GM19193 (cell line): ENCODE measurements around the gene SH3PXD2A.

Source experiments
- POLR2A ChIP-seq: IDR thresholded peaks from 4 replicates; pipeline ENCODE4 v1.6.1; 2011; ENCODE audit not compliant: insufficient read depth, insufficient read length; ENCODE audit errors: extremely low read depth

Gene SH3PXD2A

GRCh38 chr10:103855424-103855823, at the start of gene SH3PXD2A:
SH3PXD2A (minus strand) TSS chr10:103855576; CDS start chr10:103855266, 310 bp downstream.
- no peak for TF ChIP-seq POLR2A

- TF ChIP-seq POLR2A, result no peak
These were observed 45.9 kb upstream of the SH3PXD2A start for GRCh38 chr10:103901299-103901698.

GRCh38 chr10:103899312-103899711, 43.9 kb upstream of the SH3PXD2A start:
- TF ChIP-seq POLR2A, result no peak

DNA sequence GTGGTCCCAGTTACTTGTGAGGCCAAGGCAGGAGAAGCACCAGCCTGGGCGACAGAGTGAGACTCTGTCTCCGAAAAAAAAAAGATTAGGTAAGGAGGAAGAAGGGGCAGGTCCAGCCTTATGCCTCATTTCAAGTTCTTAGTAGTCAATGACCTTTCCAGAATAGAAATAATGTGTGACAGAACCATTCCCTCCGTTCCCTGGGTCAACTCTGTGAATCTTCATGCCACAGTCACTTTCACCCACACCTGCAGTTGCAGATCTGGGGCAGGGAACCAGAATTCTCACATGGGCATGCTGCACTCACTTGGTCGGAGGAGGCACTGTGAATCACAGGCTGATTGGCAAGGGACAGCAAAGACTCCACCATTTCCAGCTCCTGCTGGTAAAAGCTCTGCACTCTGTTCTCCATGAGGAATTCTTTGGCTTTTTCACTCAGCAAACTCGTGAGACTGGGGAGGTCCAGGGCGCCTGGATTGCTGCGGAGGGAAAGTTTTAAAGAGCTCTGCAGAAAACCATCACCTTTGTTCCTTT, 41.9 kb upstream of the SH3PXD2A start:
- no peak for TF ChIP-seq POLR2A

DNA sequence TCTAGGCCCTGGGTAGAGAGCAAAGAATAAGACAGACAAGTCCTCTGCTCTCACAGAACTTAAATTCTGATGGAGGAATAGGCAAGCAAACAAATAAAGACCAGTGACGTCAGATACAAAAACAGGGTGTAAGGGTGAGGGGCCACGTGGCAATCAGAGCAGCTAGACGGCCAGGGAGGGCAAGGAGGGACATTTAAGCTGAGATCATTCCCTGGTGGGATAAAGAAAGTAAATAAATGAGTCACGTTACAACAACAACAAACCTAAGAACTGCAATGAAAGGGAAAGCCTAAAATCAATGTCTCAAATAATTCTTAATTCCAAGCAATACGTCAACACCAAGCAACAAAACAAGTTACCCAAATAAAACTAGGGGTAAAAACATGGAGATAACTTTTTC, 40.8 kb upstream of the SH3PXD2A start:
- TF ChIP-seq POLR2A, result no peak

- TF ChIP-seq POLR2A, result no peak
These were observed 40.2 kb upstream of the SH3PXD2A start for GRCh38 chr10:103895411-103896186.

GRCh38 chr10:103894441-103894864, 39.1 kb upstream of the SH3PXD2A start:
- TF ChIP-seq POLR2A, result no peak

DNA sequence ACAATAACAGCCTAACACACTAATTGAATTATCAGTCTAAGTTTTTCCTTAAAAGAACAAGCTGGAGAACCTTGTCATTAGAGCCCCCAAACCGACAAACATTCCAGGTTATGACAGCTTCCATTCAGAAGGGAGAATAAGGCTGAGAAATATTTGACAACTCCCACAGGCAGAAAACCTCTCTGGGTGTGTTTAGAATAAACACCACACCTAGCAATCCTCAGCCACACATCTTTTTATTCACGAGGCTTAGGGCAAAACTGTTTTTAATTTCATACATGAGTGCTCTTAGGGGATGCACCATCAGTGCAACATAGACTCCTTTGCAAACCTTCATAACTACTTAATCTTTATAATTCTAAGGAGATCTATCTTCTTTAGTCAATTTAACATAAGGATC, 38.4 kb upstream of the SH3PXD2A start:
- no peak for TF ChIP-seq POLR2A

DNA sequence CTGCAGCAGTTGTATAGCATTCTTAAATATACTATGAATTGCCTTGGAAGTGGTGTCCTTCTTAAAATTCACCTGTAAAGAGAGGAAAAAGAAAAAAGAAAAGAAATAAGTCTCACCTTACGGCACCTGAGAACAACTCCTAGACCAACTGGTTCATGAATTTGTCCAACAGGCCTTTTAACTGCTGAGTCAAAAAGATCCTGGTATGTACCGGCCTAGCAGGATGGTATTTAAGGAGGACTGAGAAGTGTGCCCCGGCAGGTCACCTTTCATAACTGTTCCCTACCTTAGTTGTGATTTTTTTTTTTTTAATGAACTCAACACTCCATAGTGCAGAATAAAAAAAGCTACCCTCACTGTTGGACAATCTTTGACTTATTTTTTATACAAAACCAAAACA, 36.8 kb upstream of the SH3PXD2A start:
- TF ChIP-seq POLR2A, result no peak

GRCh38 chr10:103890688-103891087, 35.3 kb upstream of the SH3PXD2A start:
- no peak for TF ChIP-seq POLR2A

DNA sequence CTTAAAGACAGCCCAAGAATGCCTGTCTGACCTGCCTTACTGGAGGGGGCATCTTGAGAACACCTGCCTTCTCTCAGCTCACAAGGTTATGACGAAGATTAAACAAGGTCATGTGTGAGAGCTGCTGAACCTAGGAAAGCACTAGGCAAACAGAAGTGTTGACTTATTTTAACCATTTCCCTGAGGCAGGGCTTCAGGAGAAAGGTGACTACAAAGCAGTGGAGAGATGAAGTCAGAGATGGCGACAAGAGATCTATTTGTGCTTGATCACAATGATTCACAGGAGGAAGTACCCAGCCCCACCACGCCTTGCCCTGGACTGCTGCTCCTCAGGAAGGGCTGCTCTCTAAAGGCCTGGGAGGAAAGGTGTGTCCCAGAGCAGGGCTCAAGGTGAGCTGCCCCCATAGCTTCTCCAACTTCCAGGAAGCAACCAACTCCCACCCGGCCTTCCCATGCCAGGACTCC, 34.9 kb upstream of the SH3PXD2A start:
- no peak for TF ChIP-seq POLR2A

GRCh38 chr10:103889121-103889720, 33.8 kb upstream of the SH3PXD2A start:
- TF ChIP-seq POLR2A, result no peak

GRCh38 chr10:103888113-103888841, 32.9 kb upstream of the SH3PXD2A start:
- no peak for TF ChIP-seq POLR2A

DNA sequence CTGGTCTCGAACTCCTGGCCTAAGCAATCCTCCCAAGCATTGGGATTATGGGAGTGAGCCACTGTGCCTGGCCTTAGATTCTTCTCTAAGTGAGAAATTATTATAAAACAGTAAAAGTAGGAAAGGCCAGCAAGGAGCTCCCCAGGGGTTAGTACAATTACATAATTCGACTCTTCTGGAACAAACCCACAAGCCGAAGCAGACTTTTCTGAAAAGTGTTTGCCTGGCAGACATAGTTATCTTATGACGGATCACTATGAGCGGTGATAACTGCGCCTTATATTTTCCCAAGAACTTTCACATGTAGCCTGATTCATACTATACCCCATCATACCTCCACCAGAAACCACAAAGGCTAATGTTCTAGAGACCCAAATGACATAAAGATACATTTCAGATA, 30.2 kb upstream of the SH3PXD2A start:
- no peak for TF ChIP-seq POLR2A

GRCh38 chr10:103884681-103885139, 29.3 kb upstream of the SH3PXD2A start:
- TF ChIP-seq POLR2A, result no peak
